K562 (cell line): ENCODE results near the gene SNX18.

Experiments
- BHLHE40 ChIP-seq: IDR thresholded peaks from 2 replicates; pipeline ENCODE4 v1.6.1; 2011; ENCODE audit warnings: low read length, improper control_type of control experiment
- EHMT2 ChIP-seq: fragments of 450-650 bp; IDR thresholded peaks from 2 replicates; pipeline ENCODE4 v1.6.1; 2018; ENCODE audit warnings: antibody characterized with exemption
- EP300 ChIP-seq: IDR thresholded peaks from 2 replicates; pipeline ENCODE4 v1.6.1; 2012; ENCODE audit warnings: low read length, improper control_type of control experiment
- ESRRA ChIP-seq: fragments of 450-650 bp; IDR thresholded peaks from 2 replicates; pipeline ENCODE4 v1.6.1; 2014; ENCODE audit warnings: low read depth, mild to moderate bottlenecking, moderate library complexity, borderline replicate concordance
- EZH2 ChIP-seq: IDR thresholded peaks from 2 replicates; pipeline ENCODE4 v1.6.1; 2012; ENCODE audit warnings: low read depth, mild to moderate bottlenecking, inconsistent platforms, low read length, borderline replicate concordance
- FOXJ3 ChIP-seq: sonication (generic); formaldehyde crosslinking; IDR thresholded peaks from 2 replicates; pipeline ENCODE4 v1.4.0; 2020; ENCODE audit warnings: mild to moderate bottlenecking, missing genetic modification reagents
- GABPB2 ChIP-seq: fragments of 250-450 bp; sonication (Bioruptor Pico); conservative IDR thresholded peaks from 2 replicates; pipeline ENCODE4 v1.5.1; 2021; ENCODE audit warnings: mild to moderate bottlenecking
- JUNB ChIP-seq: fragments of 450-650 bp; formaldehyde crosslinking; conservative IDR thresholded peaks from 2 replicates; pipeline ENCODE4 v1.4.0; 2020; ENCODE audit warnings: mild to moderate bottlenecking
- ZBTB8A ChIP-seq: fragments of 450-650 bp; IDR thresholded peaks from 2 replicates; pipeline ENCODE4 v1.6.1; 2018; ENCODE audit warnings: mild to moderate bottlenecking, moderate library complexity; ENCODE audit not compliant: partially characterized antibody
- ZNF707 ChIP-seq: fragments of 250-450 bp; sonication (Bioruptor Pico); conservative IDR thresholded peaks from 2 replicates; pipeline ENCODE4 v1.8.0; 2022; ENCODE audit warnings: inconsistent platforms, mild to moderate bottlenecking, moderate library complexity
- TF ChIP-seq, protein P1 (sequence below), 2 experiments: fragments of 450-650 bp in 1 of 2; IDR thresholded peaks; 2 replicates each; pipeline ENCODE4 v1.6.1; 2011 to 2017; ENCODE audit warnings: low read depth in 2 of 2, antibody characterized with exemption in 1 of 2, borderline replicate concordance in 1 of 2, low read length in 1 of 2, mild to moderate bottlenecking in 1 of 2, mixed read lengths in 1 of 2; ENCODE audit not compliant: control insufficient read depth in 1 of 2

DNA sequence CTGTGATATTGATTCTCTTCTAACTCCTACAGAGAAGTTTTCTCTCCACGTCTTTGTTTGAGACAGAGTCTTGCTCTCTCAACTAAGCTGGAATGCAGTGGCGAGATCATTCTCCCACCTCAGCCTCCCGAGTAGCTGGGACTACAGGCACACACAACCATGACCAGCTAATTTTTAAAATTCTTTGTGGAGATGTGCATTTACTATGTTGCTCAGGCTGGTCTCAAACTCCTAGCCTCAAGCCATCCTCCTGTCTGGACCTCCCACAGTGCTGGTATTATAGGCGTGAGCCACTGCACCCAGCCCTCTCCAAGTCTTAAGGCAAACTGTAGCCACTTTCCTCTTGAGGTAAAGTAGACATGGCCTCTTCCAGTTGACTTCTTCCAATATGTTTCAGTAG is 72.2 kb downstream of the SNX18 start:
- TF ChIP-seq EP300: no peak
- no peak for TF ChIP-seq ZNF707 (CRISPR knock-in tag)
- TF ChIP-seq, protein P1, sequence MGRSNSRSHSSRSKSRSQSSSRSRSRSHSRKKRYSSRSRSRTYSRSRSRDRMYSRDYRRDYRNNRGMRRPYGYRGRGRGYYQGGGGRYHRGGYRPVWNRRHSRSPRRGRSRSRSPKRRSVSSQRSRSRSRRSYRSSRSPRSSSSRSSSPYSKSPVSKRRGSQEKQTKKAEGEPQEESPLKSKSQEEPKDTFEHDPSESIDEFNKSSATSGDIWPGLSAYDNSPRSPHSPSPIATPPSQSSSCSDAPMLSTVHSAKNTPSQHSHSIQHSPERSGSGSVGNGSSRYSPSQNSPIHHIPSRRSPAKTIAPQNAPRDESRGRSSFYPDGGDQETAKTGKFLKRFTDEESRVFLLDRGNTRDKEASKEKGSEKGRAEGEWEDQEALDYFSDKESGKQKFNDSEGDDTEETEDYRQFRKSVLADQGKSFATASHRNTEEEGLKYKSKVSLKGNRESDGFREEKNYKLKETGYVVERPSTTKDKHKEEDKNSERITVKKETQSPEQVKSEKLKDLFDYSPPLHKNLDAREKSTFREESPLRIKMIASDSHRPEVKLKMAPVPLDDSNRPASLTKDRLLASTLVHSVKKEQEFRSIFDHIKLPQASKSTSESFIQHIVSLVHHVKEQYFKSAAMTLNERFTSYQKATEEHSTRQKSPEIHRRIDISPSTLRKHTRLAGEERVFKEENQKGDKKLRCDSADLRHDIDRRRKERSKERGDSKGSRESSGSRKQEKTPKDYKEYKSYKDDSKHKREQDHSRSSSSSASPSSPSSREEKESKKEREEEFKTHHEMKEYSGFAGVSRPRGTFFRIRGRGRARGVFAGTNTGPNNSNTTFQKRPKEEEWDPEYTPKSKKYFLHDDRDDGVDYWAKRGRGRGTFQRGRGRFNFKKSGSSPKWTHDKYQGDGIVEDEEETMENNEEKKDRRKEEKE (IDR thresholded peaks at IDR 0.05; ENCODE audit: borderline replicate concordance in 1 of 2, control insufficient read depth in 1 of 2, low read depth in 2 of 2, low read length in 1 of 2): no peak
- TF ChIP-seq FOXJ3 (CRISPR knock-in tag): no peak
- no peak for TF ChIP-seq ESRRA
- no peak for TF ChIP-seq EZH2
- TF ChIP-seq JUNB (CRISPR knock-in tag): no peak
- TF ChIP-seq EHMT2: no peak
- no peak for TF ChIP-seq ZBTB8A
- TF ChIP-seq BHLHE40: no peak
- TF ChIP-seq GABPB2 (CRISPR knock-in tag): no peak
